Measurements from ENCODE around the gene KATNAL2.

KATNAL2 gene

GRCh38 chr18:47036298-47036874, 119.0 kb downstream of the KATNAL2 start:
- DNase-seq = no peak

- no peak for DNase-seq
These were observed 119.7 kb downstream of the KATNAL2 start for GRCh38 chr18:47036927-47037578.

- no peak for DNase-seq
These were observed 123.6 kb downstream of the KATNAL2 start for GRCh38 chr18:47040982-47041381.

GRCh38 chr18:47050468-47050867, 133.1 kb downstream of the KATNAL2 start:
- no peak for DNase-seq

GRCh38 chr18:47054369-47054768, 137.0 kb downstream of the KATNAL2 start:
- DNase-seq = no peak

GRCh38 chr18:47062471-47062870, 145.1 kb downstream of the KATNAL2 start:
- DNase-seq = no peak

- no peak for DNase-seq
These were observed 145.7 kb downstream of the KATNAL2 start for GRCh38 chr18:47063096-47063495.

GRCh38 chr18:47067648-47068047, 150.2 kb downstream of the KATNAL2 start:
- DNase-seq = no peak

GRCh38 chr18:47075098-47075883, 157.9 kb downstream of the KATNAL2 start:
- DNase-seq = no peak

- no peak for DNase-seq
These were observed 159.7 kb downstream of the KATNAL2 start for GRCh38 chr18:47077111-47077510.

GRCh38 chr18:47080872-47081271, 163.5 kb downstream of the KATNAL2 start:
- DNase-seq = no peak

- DNase-seq = no peak
These were observed 164.2 kb downstream of the KATNAL2 start for GRCh38 chr18:47081578-47081977.

- DNase-seq = no peak
These were observed 170.3 kb downstream of the KATNAL2 start for GRCh38 chr18:47087676-47088075.

- DNase-seq = no peak
These were observed 178.4 kb downstream of the KATNAL2 start for GRCh38 chr18:47095810-47096209.

GRCh38 chr18:47100212-47100831, 182.9 kb downstream of the KATNAL2 start:
- DNase-seq = peak; percentile 25

- no peak for DNase-seq
These were observed 191.0 kb downstream of the KATNAL2 start for GRCh38 chr18:47108373-47108772.

GRCh38 chr18:47108998-47109405, 191.6 kb downstream of the KATNAL2 start:
- no peak for DNase-seq

- no peak for DNase-seq
These were observed 192.3 kb downstream of the KATNAL2 start for GRCh38 chr18:47109720-47110119.

- DNase-seq = no peak
These were observed 193.3 kb downstream of the KATNAL2 start for GRCh38 chr18:47110492-47111274.

- DNase-seq = no peak
These were observed 196.6 kb downstream of the KATNAL2 start for GRCh38 chr18:47113796-47114540.

GRCh38 chr18:47115205-47115604, 197.8 kb downstream of the KATNAL2 start:
- DNase-seq = no peak

GRCh38 chr18:47118981-47119380, 201.6 kb downstream of the KATNAL2 start:
- DNase-seq = no peak

All from activated effector memory CD4-positive, alpha-beta T cell treated with Interleukin-2 at 50 U/mL for 16 hours (primary cell).